ENCODE measurements around the gene ADARB1. TPM values are rescaled to one million over a fixed set of nuclear protein-coding genes. Genes with fewer than 3 reads are reported as not detected.

The ADARB1 gene
- total RNA-seq, 1 experiment from 2014 or later = 12.1 TPM

GRCh38 chr21:45146306-45146705 is 71.9 kb downstream of the ADARB1 start:
- CTCF ChIA-PET = no interaction called here
- H3K79me2 ChIP-seq (ENCODE audit: low read depth) = no peaks in the 10 kb centered on the region
- H3K4me1 ChIP-seq (replicated peaks; ENCODE audit: insufficient read depth) = no peaks in the 10 kb centered on the region
- no TSS peak for BruUV-seq (replicated peaks)
- H3K4me3 ChIP-seq = no peak overlapping the region
- H3K36me3 ChIP-seq (ENCODE audit: low read depth) = no peaks in the 10 kb centered on the region
- H3K9me3 ChIP-seq (ENCODE audit: insufficient read depth, low read depth) = no peaks in the 10 kb centered on the region
- no peaks in the 10 kb centered on the region for H3K27me3 ChIP-seq (ENCODE audit: insufficient read depth, low read depth)
- intact Hi-C loops (cut with micrococcal nuclease; ENCODE audit: unreplicated experiment) = loop anchor here (10.0 kb wide), 1 partner anchor 98 kb away; no protein-coding TSS in a partner anchor
- H3F3A ChIP-seq (ENCODE audit: insufficient read depth, low read depth) = no peaks in the 10 kb centered on the region
- H3K27ac ChIP-seq = no peak overlapping the region
- POLR2A ChIA-PET (ENCODE audit: unreplicated experiment) = no interaction called here
- H3K9me2 ChIP-seq (ENCODE audit: insufficient read depth) = no peaks in the 10 kb centered on the region
- H4K20me1 ChIP-seq (ENCODE audit: insufficient read depth) = no peaks in the 10 kb centered on the region
- H3K4me2 ChIP-seq = no peak overlapping the region
- DNase-seq = no peak
- TF ChIP-seq, protein P1, sequence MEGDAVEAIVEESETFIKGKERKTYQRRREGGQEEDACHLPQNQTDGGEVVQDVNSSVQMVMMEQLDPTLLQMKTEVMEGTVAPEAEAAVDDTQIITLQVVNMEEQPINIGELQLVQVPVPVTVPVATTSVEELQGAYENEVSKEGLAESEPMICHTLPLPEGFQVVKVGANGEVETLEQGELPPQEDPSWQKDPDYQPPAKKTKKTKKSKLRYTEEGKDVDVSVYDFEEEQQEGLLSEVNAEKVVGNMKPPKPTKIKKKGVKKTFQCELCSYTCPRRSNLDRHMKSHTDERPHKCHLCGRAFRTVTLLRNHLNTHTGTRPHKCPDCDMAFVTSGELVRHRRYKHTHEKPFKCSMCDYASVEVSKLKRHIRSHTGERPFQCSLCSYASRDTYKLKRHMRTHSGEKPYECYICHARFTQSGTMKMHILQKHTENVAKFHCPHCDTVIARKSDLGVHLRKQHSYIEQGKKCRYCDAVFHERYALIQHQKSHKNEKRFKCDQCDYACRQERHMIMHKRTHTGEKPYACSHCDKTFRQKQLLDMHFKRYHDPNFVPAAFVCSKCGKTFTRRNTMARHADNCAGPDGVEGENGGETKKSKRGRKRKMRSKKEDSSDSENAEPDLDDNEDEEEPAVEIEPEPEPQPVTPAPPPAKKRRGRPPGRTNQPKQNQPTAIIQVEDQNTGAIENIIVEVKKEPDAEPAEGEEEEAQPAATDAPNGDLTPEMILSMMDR (conservative IDR thresholded peaks at IDR 0.05) = no peak
- no peak for TF ChIP-seq EZH2 (IDR thresholded peaks at IDR 0.05; ENCODE audit: low read depth)
- no peak overlapping the region for H2AFZ ChIP-seq

- Histone ChIP-seq H4K20me1 (ENCODE audit: insufficient read depth) (no peaks in the 10 kb centered on the region), H3K4me2 (no peak overlapping the region), H3K4me1 (replicated peaks; ENCODE audit: insufficient read depth) (no peaks in the 10 kb centered on the region), H3K9me2 (ENCODE audit: insufficient read depth) (no peaks in the 10 kb centered on the region), H3K36me3 (ENCODE audit: low read depth) (no peaks in the 10 kb centered on the region), H3K79me2 (ENCODE audit: low read depth) (no peaks in the 10 kb centered on the region), H3K27me3 (ENCODE audit: insufficient read depth, low read depth) (no peaks in the 10 kb centered on the region), H3F3A (ENCODE audit: insufficient read depth, low read depth) (no peaks in the 10 kb centered on the region), H2AFZ (no peak overlapping the region), H3K27ac (no peak overlapping the region), H3K9me3 (ENCODE audit: insufficient read depth, low read depth) (no peaks in the 10 kb centered on the region), H3K4me3 (no peak overlapping the region)
- BruUV-seq (replicated peaks) = no TSS peak
- CTCF ChIA-PET = no interaction called here
- POLR2A ChIA-PET (ENCODE audit: unreplicated experiment) = no interaction called here
- intact Hi-C loops (cut with micrococcal nuclease; ENCODE audit: unreplicated experiment) = loop anchor here (10.0 kb wide), 1 partner anchor 98 kb away; no protein-coding TSS in a partner anchor
- DNase-seq = no peak
- TF ChIP-seq EZH2 (IDR thresholded peaks at IDR 0.05; ENCODE audit: low read depth) = no peak
- TF ChIP-seq, protein P1 (conservative IDR thresholded peaks at IDR 0.05) = no peak
These were observed 72.4 kb downstream of the ADARB1 start for GRCh38 chr21:45146801-45147200.

GRCh38 chr21:45147473-45148315 is 73.3 kb downstream of the ADARB1 start:
- CTCF ChIA-PET = no interaction called here
- no peak for TF ChIP-seq EZH2 (IDR thresholded peaks at IDR 0.05; ENCODE audit: low read depth)
- TF ChIP-seq, protein P1 (conservative IDR thresholded peaks at IDR 0.05) = no peak
- H3K9me2 ChIP-seq (ENCODE audit: insufficient read depth) = no peaks in the 10 kb centered on the region
- H3F3A ChIP-seq (ENCODE audit: insufficient read depth, low read depth) = no peaks in the 10 kb centered on the region
- no peaks in the 10 kb centered on the region for H3K27me3 ChIP-seq (ENCODE audit: insufficient read depth, low read depth)
- intact Hi-C loops (cut with micrococcal nuclease; ENCODE audit: unreplicated experiment) = loop anchor here (10.0 kb wide), 1 partner anchor 97 kb away; no protein-coding TSS in a partner anchor
- no peak overlapping the region for H3K4me3 ChIP-seq
- POLR2A ChIA-PET (ENCODE audit: unreplicated experiment) = no interaction called here
- no peaks in the 10 kb centered on the region for H3K36me3 ChIP-seq (ENCODE audit: low read depth)
- no peak overlapping the region for H3K27ac ChIP-seq
- DNase-seq = no peak
- no peaks in the 10 kb centered on the region for H4K20me1 ChIP-seq (ENCODE audit: insufficient read depth)
- H3K79me2 ChIP-seq (ENCODE audit: low read depth) = no peaks in the 10 kb centered on the region
- no peak overlapping the region for H3K4me2 ChIP-seq
- H2AFZ ChIP-seq = no peak overlapping the region
- no peaks in the 10 kb centered on the region for H3K9me3 ChIP-seq (ENCODE audit: insufficient read depth, low read depth)
- no TSS peak for BruUV-seq (replicated peaks)
- H3K4me1 ChIP-seq (replicated peaks; ENCODE audit: insufficient read depth) = no peaks in the 10 kb centered on the region
